Tongue (tissue), 2 donors: Measurements from ENCODE around the gene CDK16. TPM values are rescaled to one million over a fixed set of nuclear protein-coding genes. Genes with fewer than 3 reads are reported as not detected.

Experiments
- DNase-seq: peaks from one replicate; pipeline ENCODE4 v3.0.0-alpha.2; 2015
- total RNA-seq: library from RNA; depleted of rRNA; stranded (reverse); fragments of >200 nt; gene quantifications from one replicate; pipeline ENCODE4 v1.2.3, GENCODE V29; 2014

The CDK16 gene
- total RNA-seq, 1 donor from 2014 or later = 116 TPM

GRCh38 chrX:47228550-47229270, 10.2 kb downstream of the CDK16 start:
- DNase-seq = no peak

DNA sequence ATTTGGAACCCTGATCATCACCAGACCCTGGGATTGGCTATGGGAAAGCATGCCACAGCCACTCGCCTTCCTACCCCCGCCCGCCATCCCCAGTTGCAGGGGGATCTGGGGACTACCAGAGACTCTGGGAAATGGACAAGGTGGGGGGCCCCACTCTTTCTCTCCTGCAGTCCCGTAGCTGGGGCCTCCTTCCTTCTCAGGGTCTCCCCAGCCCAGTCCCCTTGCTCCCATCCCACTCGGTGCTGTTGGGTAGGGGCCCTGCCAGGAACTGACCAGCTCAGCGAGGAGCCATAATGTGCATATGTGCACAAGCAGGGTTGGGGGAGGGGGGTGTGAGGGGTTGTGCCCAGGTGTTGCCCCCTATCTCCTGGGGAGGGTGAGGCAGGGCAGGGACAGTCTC, 10.9 kb downstream of the CDK16 start:
- no peak for DNase-seq

GRCh38 chrX:47230136-47230868, 11.8 kb downstream of the CDK16 start:
- DNase-seq = no peak

DNA sequence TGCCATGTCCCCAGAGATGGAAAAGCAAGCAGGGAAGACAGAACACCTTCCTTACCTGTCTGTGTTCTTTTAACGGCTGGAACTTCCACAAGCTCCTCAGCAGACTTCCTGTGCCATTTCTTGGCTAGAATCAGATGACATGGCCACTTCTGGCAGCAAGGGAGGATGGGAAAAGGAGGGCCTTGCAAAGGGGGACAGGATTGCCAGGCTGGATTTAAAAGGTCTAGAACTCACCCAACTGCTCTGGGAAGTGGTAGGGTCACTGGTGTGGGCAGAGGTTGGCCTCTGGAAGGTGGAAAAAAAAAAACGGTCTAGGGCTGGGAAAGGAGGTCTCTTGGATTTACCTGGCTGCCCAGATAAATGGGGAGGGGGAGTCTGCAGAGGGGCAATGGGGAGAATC, 12.7 kb downstream of the CDK16 start:
- DNase-seq = no peak

DNA sequence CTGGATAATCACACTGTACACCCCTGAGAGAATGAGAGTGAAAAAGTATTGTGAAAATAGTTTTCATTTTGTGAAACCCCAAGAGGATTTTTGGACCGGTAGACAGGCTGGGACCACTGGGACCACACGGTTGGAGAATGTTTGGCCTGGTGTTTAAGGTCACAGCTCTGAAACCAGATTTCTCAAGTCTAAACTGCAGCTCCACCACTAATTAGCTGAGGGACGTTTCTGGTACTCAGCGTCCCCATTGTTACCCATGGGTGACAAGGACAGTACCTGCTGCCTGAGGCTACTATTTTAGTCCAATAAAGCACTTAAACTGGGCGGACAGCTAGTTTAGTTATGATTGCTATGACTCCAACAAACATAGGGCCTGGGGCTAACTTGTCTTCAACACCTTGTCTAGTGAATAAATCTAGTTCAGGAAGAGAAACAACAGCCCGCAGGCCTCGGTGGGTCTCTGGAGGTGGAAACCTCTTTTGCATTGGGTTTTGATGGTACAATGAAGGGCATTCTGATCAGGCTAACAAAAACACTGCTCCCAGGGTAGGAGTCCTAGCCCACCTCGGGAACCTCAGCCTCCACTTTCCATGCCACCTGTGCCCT, 13.8 kb downstream of the CDK16 start:
- no peak for DNase-seq

DNA sequence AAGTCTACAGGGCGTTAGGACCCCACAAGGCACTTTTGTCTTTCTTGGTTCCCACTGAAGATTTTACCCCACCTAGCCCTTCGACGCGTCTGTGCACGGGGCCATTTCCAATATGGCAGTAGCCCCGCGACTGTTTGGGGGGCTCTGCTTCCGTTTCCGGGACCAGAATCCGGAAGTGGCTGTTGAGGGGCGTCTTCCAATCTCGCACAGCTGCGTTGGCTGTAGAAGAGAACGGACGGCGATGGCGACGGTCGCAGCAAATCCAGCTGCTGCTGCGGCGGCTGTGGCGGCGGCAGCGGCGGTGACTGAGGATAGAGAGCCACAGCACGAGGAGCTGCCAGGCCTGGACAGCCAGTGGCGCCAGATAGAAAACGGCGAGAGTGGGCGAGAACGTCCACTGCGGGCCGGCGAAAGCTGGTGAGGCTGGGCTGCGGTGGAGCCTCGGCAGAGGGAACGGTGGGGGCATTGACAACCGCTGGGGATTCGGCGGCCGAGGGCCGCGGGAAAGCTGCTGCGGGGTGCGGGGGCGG, 14.4 kb downstream of the CDK16 start, which contains the start of gene USP11:
Gene USP11, plus strand, starts transcription at position 207 of the 530 bp plus-strand sequence. Its CDS starts 35 bp downstream, at position 242.
- DNase-seq = peak; percentile 88

DNA sequence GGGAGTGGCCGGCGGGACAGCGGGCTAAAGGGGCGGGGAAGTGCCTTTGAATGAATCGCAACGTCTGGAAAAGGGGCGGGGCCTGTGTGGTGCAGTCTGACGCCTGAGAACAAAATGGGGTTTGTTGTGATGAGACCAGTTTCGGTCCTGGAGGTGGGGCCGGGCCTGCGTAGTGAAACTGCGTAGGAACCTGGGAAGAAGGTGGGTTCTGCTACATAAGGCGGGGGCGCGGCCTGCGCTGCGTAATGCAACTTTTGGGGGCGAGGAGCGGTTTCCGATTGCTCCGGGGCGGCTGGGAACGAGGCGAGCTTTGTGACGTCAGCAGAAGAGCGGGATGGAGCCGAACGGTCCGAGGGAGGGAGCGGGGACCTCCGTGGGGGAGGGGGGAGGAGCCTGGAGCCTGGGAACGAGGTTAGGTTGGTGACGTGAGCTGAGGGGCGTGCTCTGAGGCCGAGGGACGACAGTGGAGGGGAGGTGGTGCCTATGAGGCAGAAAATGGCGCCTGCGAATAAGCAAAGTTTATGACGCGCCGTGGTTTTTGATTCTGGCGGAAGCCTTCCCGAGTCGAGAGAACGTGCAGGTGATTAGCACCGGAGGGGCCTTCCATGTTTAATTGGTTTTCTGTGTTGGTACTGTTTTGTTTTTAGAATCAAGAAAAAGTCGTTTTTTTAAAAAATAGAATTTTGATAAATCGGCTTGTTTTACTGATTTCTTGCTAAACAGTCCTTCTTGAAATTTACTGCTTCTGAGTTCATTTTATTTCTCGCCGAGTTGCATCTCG, 15.0 kb downstream of the CDK16 start:
- peak; percentile 97 for DNase-seq

DNA sequence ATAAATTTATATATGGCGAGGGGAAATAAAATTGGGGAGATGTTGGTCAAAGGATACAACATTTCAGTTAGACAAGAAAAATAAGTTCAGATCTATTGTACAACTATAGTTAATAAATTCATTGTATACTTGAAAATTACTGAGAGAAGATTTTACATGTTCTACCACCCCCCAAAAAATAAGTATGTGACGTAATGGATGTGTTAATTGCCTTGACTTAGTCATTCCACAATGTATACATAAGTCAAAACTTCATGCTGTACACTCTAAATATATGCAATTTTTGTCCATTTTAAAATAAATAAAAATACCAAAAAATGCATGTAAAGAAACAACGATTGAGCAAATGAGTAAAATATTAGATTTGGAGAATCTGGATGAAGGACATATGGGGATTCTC, 16.1 kb downstream of the CDK16 start:
- no peak for DNase-seq

DNA sequence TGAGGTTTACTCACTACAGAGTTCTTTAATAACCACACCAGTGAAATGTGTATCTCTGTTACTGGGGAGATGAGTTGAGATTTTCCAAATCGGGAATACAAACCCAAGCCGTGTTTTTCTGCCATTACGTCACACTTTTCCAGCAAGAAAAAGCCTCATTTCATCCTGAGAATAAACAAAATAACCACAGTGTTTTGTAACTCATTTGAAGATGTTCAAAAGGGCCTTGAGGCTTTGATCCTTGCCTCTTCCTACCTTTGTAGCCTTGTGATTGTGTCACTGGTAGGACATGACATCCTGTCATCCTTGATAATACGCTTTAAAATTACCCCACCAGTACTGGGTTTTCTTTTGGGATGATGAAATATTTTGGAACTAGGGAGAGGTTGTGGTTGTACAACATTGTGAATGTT, 17.2 kb downstream of the CDK16 start:
- no peak for DNase-seq

DNA sequence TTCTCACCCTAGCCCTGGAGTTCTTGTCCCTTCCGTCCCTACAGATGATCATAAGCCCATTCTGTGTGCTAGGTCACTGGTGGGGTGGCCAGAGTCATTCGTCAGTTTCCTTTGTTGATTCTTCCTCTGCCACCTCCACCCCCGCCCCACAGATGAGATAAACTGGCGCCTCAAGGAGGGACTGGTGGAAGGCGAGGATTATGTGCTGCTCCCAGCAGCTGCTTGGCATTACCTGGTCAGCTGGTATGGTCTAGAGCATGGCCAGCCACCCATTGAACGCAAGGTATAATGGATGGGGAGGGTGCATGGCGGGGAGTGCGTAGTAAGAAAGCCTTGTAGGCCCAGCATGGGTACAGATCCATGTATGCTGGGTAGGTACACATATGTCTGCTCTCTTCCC, 20.7 kb downstream of the CDK16 start:
- DNase-seq = no peak

DNA sequence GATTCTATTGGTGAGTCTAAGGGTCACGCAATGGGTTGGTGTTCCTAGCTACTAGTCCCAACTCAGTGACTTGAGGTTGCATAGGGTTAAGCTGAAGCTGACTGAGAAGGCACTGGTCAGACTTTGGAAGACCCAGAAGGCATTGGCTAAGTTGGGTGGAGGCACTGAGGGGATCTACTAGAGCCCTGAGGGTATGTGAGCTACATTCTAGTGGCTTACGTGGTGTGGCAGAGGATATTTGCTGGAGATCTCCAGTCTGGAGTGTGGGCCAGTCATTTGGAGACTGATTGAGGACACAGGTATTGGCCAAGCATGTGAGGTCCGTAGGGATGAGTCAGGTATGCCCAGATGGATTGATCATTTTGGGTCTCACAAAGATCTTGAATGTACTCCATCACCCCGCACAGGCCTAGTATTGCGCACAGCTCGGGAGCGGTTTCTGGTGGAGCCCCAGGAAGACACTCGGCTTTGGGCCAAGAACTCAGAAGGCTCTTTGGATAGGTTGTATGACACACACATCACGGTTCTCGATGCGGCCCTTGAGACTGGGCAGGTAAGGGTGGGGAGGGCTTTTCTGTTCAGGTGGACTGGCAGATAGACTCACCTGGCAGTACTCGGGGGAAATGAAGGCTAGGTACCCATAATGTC, 21.5 kb downstream of the CDK16 start:
- DNase-seq = no peak

DNA sequence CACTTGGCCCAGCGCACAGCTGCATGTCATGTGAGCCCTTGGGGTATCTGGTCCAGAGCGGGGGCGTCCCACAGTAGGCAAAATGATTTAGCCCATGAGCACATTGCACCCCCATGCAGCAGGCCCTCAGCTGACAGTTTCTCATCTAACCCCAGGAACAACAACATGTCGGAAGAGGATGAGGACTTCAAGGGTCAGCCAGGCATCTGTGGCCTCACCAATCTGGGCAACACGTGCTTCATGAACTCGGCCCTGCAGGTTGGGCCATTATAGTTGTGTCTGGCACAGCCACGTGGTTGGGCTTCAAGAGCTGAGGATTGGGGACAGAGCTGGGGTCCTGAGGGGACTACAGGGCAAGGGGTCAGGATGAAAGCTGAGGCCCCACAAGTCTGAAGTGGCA, 22.1 kb downstream of the CDK16 start:
- DNase-seq = no peak

DNA sequence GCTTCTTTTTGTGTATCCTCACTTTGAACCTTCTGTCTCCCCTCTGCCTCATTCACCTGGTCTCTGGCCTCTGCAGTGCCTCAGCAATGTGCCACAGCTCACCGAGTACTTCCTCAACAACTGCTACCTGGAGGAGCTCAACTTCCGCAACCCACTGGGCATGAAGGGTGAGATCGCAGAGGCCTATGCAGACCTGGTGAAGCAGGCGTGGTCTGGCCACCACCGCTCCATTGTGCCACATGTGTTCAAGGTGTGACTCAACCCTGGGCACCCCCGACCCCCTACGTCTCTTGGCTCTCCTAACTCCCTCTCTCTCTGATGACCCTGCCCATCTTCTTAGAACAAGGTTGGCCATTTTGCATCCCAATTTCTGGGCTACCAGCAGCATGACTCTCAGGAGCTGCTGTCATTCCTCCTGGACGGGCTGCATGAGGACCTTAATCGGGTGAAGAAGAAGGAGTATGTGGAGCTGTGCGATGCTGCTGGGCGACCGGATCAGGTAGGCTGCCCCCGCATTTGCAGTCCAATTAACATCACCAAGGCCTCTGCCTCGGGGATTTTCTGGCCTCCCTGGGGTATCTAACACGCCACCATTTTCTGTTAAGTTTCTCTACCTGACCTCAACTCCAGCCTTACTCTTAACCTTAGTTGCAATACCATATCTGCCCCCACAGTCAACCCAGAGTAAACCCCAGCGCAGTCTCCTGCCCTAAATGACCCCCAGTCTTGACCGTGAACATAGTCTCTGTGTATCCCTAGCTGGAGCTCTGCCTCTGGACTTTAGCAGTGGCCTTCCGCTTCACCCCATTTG, 22.9 kb downstream of the CDK16 start:
- DNase-seq = no peak

DNA sequence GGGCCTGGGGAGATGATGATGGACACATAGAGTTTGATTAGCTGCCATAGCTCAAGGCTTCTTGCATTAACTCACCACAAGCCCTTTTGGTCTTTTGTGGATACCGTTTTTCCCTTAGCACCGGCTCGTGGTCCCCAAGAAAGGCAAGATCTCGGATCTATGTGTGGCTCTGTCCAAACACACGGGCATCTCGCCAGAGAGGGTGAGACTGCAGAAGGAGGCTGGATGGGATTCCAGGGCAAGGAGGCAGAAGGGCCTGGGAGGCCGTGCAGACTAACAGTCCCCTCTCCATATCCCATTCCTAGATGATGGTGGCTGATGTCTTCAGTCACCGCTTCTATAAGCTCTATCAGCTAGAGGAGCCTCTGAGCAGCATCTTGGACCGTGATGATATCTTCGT, 23.8 kb downstream of the CDK16 start:
- DNase-seq = no peak

GRCh38 chrX:47243351-47243750, 24.9 kb downstream of the CDK16 start:
- DNase-seq = no peak

GRCh38 chrX:47244676-47245075, 26.2 kb downstream of the CDK16 start:
- DNase-seq = no peak

DNA sequence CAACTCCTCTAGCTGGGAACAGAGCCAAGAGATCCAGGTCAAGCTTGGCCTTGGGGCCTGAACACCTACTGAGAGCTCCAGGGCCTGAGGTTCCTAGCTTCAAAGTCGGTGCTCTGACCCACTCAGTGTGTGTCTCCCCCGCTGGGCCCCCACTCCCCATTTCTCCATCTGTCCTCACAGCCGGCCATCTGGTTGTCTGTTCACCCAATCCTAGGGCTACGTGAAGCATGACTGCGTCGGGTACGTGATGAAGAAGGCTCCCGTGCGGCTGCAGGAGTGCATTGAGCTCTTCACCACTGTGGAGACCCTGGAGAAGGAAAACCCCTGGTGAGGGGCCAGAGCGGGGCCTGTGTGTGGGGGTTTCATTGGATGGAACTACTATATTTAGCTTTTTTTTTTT, 26.7 kb downstream of the CDK16 start:
- no peak for DNase-seq

DNA sequence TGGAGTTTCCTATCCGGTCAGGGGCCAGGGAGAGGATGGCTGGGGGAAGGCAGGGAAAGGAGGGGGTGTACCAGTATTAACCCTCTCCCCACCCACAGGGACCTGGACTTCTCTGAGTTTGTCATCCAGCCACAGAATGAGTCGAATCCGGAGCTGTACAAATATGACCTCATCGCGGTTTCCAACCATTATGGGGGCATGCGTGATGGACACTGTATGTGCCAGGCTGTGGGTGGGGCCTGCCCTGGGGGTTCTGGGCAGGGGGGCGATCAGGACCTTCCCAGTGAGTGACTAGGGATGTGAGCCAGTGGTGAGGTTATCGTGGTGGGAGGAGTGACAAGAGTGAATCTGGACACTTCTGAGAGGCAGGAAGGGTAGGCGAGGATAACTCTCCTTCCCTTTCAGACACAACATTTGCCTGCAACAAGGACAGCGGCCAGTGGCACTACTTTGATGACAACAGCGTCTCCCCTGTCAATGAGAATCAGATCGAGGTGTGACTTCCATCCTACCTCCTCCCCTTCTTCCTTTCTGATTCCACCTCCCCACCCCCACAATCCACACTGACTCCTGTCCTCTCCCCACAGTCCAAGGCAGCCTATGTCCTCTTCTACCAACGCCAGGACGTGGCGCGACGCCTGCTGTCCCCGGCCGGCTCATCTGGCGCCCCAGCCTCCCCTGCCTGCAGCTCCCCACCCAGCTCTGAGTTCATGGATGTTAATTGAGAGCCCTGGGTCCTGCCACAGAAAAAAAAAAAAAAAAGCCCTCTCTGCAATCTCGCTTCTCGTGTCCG, 28.9 kb downstream of the CDK16 start:
- no peak for DNase-seq

DNA sequence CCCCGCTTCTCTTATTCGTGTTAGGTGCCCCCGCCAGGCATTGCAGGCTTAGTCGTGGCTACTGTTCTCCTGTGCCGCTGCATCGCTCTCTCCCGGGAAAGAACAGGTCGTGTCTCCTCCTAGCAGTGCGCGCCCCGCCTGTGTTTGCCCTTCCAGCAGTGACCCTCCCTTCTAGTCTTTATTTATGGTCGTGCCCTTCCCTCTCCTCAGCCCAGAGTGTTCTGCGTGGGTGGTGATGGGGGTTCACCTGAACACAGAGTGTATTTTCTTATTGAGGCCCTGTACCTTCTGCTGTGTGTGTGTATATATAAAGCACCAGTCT, 29.5 kb downstream of the CDK16 start:
- DNase-seq = no peak

GRCh38 chrX:47248576-47248975, 30.1 kb downstream of the CDK16 start:
- DNase-seq = no peak
